ENCODE data around the gene HIVEP3.
A peak's percentile ranks its signal among the peaks of the same experiment; 100 is the strongest.

DNA sequence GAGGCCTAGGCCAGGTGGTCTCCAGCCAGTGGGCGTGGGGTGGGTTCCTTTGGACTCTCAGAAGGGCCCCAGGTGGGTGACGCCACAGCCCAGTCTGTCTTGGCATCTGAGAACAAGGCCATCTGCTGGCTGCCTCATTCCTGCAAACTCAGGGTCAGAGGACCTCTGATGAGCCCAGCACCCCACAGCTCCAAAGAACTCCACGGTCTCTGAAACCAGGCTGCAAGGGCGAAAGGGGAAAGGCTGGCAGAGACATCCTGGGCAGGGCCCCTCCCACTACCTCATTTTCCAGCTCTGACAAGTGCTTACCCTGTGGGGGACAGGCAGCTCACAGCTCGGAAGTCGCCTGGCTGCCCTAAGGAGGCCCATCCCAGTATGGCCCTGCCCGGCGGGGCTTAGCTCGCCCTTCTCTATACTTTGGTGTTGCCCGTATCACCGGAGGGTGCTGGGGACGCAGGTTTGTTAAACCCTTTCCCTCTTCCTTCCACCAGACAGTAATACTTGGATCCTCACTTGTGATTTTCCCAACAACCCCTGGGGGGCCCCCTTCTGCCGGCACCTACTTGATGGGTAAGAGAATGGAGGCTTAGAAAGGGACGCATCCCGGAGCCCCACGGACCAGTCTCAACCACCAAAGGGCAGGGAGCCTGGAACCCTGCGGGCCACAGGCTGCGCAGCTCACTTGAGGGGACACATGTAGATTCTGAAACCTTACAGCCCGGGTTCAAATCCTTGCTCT, 423.3 kb downstream of the HIVEP3 start:
- TF ChIP-seq, protein P1, sequence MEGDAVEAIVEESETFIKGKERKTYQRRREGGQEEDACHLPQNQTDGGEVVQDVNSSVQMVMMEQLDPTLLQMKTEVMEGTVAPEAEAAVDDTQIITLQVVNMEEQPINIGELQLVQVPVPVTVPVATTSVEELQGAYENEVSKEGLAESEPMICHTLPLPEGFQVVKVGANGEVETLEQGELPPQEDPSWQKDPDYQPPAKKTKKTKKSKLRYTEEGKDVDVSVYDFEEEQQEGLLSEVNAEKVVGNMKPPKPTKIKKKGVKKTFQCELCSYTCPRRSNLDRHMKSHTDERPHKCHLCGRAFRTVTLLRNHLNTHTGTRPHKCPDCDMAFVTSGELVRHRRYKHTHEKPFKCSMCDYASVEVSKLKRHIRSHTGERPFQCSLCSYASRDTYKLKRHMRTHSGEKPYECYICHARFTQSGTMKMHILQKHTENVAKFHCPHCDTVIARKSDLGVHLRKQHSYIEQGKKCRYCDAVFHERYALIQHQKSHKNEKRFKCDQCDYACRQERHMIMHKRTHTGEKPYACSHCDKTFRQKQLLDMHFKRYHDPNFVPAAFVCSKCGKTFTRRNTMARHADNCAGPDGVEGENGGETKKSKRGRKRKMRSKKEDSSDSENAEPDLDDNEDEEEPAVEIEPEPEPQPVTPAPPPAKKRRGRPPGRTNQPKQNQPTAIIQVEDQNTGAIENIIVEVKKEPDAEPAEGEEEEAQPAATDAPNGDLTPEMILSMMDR (IDR thresholded peaks at IDR 0.05; ENCODE audit: insufficient read depth, low read depth, low read length), result peak; percentile 27
- no peak for TF ChIP-seq EZH2 (IDR thresholded peaks at IDR 0.05; ENCODE audit: insufficient read depth, low read length)

All from astrocyte (in vitro differentiated cells and primary cell).